Measurements from ENCODE around the gene PRICKLE2.

GRCh38 chr3:64216274-64217147 lies 8.8 kb downstream of the PRICKLE2 start:
- TF ChIP-seq CTCF (IDR thresholded peaks at IDR 0.05; ENCODE audit: low read depth, low read length, poor library complexity, severe bottlenecking) (no peak), EZH2phosphoT487 (IDR thresholded peaks at IDR 0.05; ENCODE audit: borderline replicate concordance, low read length) (no peak)

Measured in DOHH2 (cell line).